Sigmoid colon (tissue), 7 donors: ENCODE measurements around the gene AXIN1. TPM values are rescaled to one million over a fixed set of nuclear protein-coding genes. Genes with fewer than 3 reads are reported as not detected.

Source experiments
- DNase-seq: peaks from one replicate; pipeline ENCODE4 v3.0.0-alpha.2; 2019
- H3K27ac ChIP-seq, 4 donors: fragments of 200-600 bp; sonication (generic); one replicate each; pipeline ENCODE4 v1.5.1; 2016 to 2019; ENCODE audit warnings: mild to moderate bottlenecking in 1 of 4
- H3K27me3 ChIP-seq, 3 donors: fragments of 200-600 bp; sonication (generic); one replicate each; pipeline ENCODE4 v1.5.1; 2019; ENCODE audit warnings: mild to moderate bottlenecking in 1 of 3
- H3K36me3 ChIP-seq, 4 donors: fragments of 200-600 bp; sonication (generic); one replicate each; pipeline ENCODE4 v1.5.1; 2016 to 2019
- H3K4me1 ChIP-seq, 4 donors: fragments of 200-600 bp; sonication (generic); one replicate each; pipeline ENCODE4 v1.5.1; 2017 to 2019
- H3K4me3 ChIP-seq, 4 donors: fragments of 200-600 bp; sonication (generic); one replicate each; pipeline ENCODE4 v1.5.1; 2017 to 2019; ENCODE audit warnings: mild to moderate bottlenecking in 2 of 4, moderate library complexity in 1 of 4
- H3K9me3 ChIP-seq, 4 donors: fragments of 200-600 bp in 3 of 4; sonication (generic) in 3 of 4; one replicate each; pipeline versions ENCODE4 v1.5.1 to v1.6.1; 2013 to 2019
- EP300 ChIP-seq, 4 donors: sonication (generic); formaldehyde crosslinking; IDR thresholded peaks; one replicate each; pipeline ENCODE4 v1.6.1; 2017; ENCODE audit warnings: antibody characterized with exemption in 4 of 4
- POLR2A ChIP-seq, 2 donors: fragments of 450-650 bp; IDR thresholded peaks; one replicate each; pipeline ENCODE4 v1.6.1; 2016; ENCODE audit warnings: antibody characterized with exemption in 2 of 2, mild to moderate bottlenecking in 2 of 2, moderate library complexity in 2 of 2
- POLR2AphosphoS5 ChIP-seq, 4 donors: sonication (generic); formaldehyde crosslinking; IDR thresholded peaks; one replicate each; pipeline ENCODE4 v1.6.1; 2017; ENCODE audit warnings: antibody characterized with exemption in 4 of 4
- WGBS, 2 donors: extraction: QIAGEN DNeasy Blood & Tissue Kit; methylation state at CpG; one replicate each; pipeline ENCODE4 v1.1.7; 2013; 5-methylcytosine and 5-hydroxymethylcytosine counted together
- intact Hi-C: fragments of 100-400 bp; cut with DNase I; formaldehyde crosslinking; loops from one replicate; pipeline ENCODE4 v1.15.1; 2023
- polyA plus RNA-seq, 3 donors: library from polyadenylated mRNA; stranded (reverse); fragments of 200-250 nt; gene quantifications; one replicate each; pipeline ENCODE4 v1.2.3, GENCODE V29; 2013
- total RNA-seq, 4 donors: library from RNA; depleted of rRNA; stranded (reverse); fragments of >200 nt; gene quantifications; one replicate each; pipeline ENCODE4 v1.1.0, GENCODE V29; 2016
- TF ChIP-seq, protein P1 (sequence below), 4 experiments: fragments of 450-650 bp in 3 of 4; fragments of 200-600 bp in 1 of 4; IDR thresholded peaks; one replicate each; pipeline ENCODE4 v1.5.1; 2016 to 2019; ENCODE audit warnings: antibody characterized with exemption in 4 of 4, mild to moderate bottlenecking in 3 of 4, moderate library complexity in 2 of 4
- donor health status: healthy with polysubstance abuse.
- donor health status: Bipolar disorder and iron deficiency.
- donor health status: healthy.

Gene AXIN1
- total and polyA plus RNA-seq, 7 donors, result 17.9 to 33.4 (median 28.2) TPM

DNA sequence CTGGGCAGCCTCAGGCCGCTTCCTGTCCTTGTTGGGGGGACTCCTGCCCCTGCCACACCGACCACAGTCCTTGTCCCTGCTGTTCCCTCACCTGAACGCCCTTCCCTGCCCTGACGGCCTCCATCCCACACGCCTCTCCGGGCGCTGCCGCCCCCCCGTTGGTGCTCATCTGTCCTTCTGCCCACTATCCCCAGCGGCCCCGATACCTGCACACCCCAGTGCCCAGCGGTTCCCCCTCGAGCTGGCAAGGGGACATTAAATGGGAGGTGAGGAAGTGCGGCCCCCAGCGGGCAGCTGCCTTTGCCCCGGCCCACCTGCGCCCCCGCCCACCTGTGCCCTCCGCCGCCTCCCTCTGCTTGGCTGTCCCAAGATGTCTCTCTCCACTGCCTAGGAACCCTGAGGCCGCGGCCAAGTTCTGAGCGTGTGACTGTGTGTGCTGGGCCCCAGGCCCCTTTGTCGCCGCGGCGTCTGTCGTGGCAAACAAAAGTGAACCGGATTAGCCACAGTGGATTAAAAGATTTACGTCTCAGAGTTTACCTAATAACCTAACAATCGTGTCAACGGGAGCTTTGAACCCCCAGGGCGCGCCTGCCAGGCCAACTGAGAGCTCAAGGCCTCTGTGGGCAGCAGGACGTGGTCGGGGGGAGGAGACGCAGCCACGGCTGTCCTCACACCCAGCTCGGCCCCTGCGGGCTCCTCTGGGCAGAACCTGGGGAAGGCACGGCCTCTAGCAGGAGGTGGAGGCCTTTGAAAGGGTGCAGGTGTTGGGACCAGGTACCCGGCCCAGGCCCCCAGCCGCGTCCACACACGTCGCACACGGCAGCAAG, 7.6 kb upstream of the AXIN1 start:
- WGBS, 2 donors, result 91 to 93% methylated on average over 47 of the region's 47 CpGs
- Histone ChIP-seq H3K36me3 (no peaks in the 10 kb centered on the region), H3K27ac (no peak overlapping the region), H3K4me3 (no peak overlapping the region), H3K4me1 (no peaks in the 10 kb centered on the region), H3K9me3 (no peaks in the 10 kb centered on the region), H3K27me3 (peaks cover 0 to 20% (median 13%) of the 10 kb centered on the region in 3 donors)
- TF ChIP-seq, protein P1, sequence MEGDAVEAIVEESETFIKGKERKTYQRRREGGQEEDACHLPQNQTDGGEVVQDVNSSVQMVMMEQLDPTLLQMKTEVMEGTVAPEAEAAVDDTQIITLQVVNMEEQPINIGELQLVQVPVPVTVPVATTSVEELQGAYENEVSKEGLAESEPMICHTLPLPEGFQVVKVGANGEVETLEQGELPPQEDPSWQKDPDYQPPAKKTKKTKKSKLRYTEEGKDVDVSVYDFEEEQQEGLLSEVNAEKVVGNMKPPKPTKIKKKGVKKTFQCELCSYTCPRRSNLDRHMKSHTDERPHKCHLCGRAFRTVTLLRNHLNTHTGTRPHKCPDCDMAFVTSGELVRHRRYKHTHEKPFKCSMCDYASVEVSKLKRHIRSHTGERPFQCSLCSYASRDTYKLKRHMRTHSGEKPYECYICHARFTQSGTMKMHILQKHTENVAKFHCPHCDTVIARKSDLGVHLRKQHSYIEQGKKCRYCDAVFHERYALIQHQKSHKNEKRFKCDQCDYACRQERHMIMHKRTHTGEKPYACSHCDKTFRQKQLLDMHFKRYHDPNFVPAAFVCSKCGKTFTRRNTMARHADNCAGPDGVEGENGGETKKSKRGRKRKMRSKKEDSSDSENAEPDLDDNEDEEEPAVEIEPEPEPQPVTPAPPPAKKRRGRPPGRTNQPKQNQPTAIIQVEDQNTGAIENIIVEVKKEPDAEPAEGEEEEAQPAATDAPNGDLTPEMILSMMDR (IDR thresholded peaks at IDR 0.05), result no peak
- no peak for TF ChIP-seq EP300 (IDR thresholded peaks at IDR 0.05)
- TF ChIP-seq POLR2A (IDR thresholded peaks at IDR 0.05), result no peak
- no peak for TF ChIP-seq POLR2AphosphoS5 (IDR thresholded peaks at IDR 0.05)
- intact Hi-C loops, result no loop called here
- DNase-seq, result no peak

DNA sequence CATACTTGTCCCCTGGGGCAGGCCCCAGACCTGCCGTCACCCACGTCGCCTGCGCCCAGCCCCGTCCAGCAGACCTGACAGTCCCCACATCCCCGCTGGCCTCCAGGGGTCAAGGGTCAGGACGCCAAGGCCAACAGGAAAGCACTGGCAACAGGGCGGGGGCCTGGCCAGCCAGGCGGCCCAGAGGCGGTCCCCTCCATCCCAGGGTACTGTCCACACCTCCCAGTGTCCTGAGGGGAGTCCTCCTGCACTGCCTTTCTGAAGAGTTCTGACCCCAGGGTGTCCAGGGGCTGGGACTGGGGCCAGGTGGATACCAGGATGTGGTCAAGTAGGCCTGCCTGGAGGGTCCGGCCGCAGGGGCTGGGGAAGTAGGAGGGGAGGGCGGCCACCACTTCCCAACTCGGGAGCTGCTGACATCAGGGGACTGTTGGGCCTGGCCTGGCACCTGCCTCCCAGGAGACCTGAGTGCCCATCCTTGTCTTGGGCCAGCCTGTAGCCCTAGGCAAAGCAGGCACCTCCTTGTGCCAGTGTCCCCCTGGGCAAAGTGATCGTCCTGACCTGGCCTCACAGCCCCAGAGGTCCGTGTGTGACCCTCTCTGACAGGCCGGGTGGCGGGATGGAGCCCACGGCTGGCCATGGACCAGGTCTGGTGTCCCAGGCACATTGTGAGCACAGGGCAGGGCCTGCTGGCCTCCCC, 6.7 kb upstream of the AXIN1 start:
- Histone ChIP-seq H3K27ac (no peak overlapping the region), H3K27me3 (peaks cover 0 to 13% (median 7%) of the 10 kb centered on the region in 3 donors), H3K9me3 (no peaks in the 10 kb centered on the region), H3K36me3 (no peaks in the 10 kb centered on the region), H3K4me3 (no peak overlapping the region), H3K4me1 (no peaks in the 10 kb centered on the region)
- TF ChIP-seq, protein P1 (IDR thresholded peaks at IDR 0.05), result no peak
- TF ChIP-seq EP300 (IDR thresholded peaks at IDR 0.05) (no peak), POLR2A (IDR thresholded peaks at IDR 0.05) (no peak), POLR2AphosphoS5 (IDR thresholded peaks at IDR 0.05) (no peak)
- intact Hi-C loops, result no loop called here
- peak; percentile 61 for DNase-seq
- 60 to 77% methylated on average over 19 of the region's 19 CpGs for WGBS, 2 donors

DNA sequence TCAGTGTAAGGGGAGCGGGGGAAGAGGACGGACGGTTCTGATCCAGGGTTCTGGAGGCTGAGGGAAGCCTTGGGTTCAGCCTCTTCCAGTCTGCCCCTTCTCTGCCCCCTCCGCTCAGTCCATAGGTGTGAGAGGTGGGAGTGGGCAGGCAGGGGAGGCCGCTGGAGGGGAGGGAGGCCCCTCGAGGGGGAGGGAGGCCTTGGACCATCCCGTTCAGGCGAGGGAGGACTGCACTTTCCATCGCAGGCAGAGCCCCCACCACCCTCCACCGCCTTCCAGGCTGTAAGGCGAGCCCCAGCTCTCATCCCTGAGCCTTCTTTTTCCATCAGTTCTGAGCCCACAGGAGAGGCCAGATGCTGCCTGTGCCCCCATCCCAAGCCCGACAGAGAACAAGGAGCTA, 4.2 kb upstream of the AXIN1 start:
- Histone ChIP-seq H3K4me3 (no peak overlapping the region), H3K27me3 (no peaks in the 10 kb centered on the region), H3K4me1 (peaks cover 0 to 10% (median 4%) of the 10 kb centered on the region in 4 donors), H3K9me3 (no peaks in the 10 kb centered on the region), H3K36me3 (no peaks in the 10 kb centered on the region), H3K27ac (no peak overlapping the region)
- no peak for TF ChIP-seq POLR2AphosphoS5 (IDR thresholded peaks at IDR 0.05)
- TF ChIP-seq, protein P1 (IDR thresholded peaks at IDR 0.05), result no peak
- WGBS, 2 donors, result 84 to 86% methylated on average over 12 of the region's 12 CpGs
- intact Hi-C loops, result no loop called here
- no peak for DNase-seq

DNA sequence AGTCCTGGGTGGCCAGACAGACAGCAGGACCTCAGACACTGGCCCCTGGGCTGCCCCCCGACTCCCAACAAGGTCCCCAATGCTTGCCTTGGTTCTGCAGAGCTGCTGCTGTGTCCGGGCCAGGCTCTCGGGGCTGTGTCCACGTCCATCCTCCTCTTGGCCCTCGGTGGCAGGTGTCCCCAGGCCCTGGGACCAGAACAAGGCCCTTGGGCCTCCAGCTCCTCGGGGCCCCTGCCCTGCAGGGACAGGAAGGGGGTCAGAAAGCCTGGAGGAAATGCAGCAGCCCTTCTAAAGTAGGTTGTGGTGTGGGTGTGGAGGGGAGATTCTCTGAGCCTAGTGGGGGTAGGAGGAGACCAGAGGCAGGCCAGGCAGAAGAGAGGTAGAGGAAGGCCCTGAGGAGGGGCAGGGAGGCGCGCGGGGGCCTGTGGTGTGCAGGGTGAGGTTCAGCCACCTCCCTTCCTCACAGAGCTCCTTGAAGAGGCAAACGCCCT, 2.5 kb upstream of the AXIN1 start:
- no peak overlapping the region for H3K27ac ChIP-seq
- peaks cover 0 to 17% (median 13%) of the 10 kb centered on the region in 4 donors for H3K4me1 ChIP-seq
- intact Hi-C loops, result no loop called here
- H3K27me3 ChIP-seq, result no peaks in the 10 kb centered on the region
- no peak for DNase-seq
- H3K9me3 ChIP-seq, result no peaks in the 10 kb centered on the region
- no peak for TF ChIP-seq POLR2AphosphoS5 (IDR thresholded peaks at IDR 0.05)
- no peak for TF ChIP-seq POLR2A (IDR thresholded peaks at IDR 0.05)
- TF ChIP-seq, protein P1 (IDR thresholded peaks at IDR 0.05), result no peak
- no peak for TF ChIP-seq EP300 (IDR thresholded peaks at IDR 0.05)
- 71 to 88% methylated on average over 10 of the region's 10 CpGs for WGBS, 2 donors
- H3K4me3 ChIP-seq, result no peak overlapping the region
- peaks cover 0 to 5% (median 0%) of the 10 kb centered on the region in 4 donors for H3K36me3 ChIP-seq
